GM21529 (cell line): Measurements from ENCODE around the gene SCUBE1.

ENCODE experiments used
- ATAC-seq: cut with Tn5 transposase; IDR thresholded peaks from one replicate; pipeline ENCODE4 v1.9.1; 2021; ENCODE audit not compliant: unreplicated experiment

The SCUBE1 gene

GRCh38 chr22:43162412-43163150 is 180.6 kb downstream of the SCUBE1 start:
- no peak for ATAC-seq

- no peak for ATAC-seq
Measured at GRCh38 chr22:43160497-43161126, 182.6 kb downstream of the SCUBE1 start.

- ATAC-seq, result no peak
Measured at GRCh38 chr22:43159484-43160178, 183.5 kb downstream of the SCUBE1 start.

- no peak for ATAC-seq
Measured at GRCh38 chr22:43158778-43159483, 184.2 kb downstream of the SCUBE1 start.

GRCh38 chr22:43157874-43158546 is 185.2 kb downstream of the SCUBE1 start:
- ATAC-seq, result no peak

GRCh38 chr22:43156413-43156812 is 186.8 kb downstream of the SCUBE1 start:
- no peak for ATAC-seq

- ATAC-seq, result no peak
Measured at GRCh38 chr22:43155789-43156188, 187.4 kb downstream of the SCUBE1 start.

- ATAC-seq, result no peak
Measured at GRCh38 chr22:43154887-43155536, 188.2 kb downstream of the SCUBE1 start.

GRCh38 chr22:43153899-43154298 is 189.3 kb downstream of the SCUBE1 start:
- ATAC-seq, result no peak

- ATAC-seq, result no peak
Measured at GRCh38 chr22:43152357-43153071, 190.7 kb downstream of the SCUBE1 start.

GRCh38 chr22:43152003-43152356 is 191.2 kb downstream of the SCUBE1 start:
- no peak for ATAC-seq

- no peak for ATAC-seq
Measured at GRCh38 chr22:43151251-43152002, 191.7 kb downstream of the SCUBE1 start, which contains the start of gene TSPO. TSPO (plus strand) TSS chr22:43151559; CDS start chr22:43159239, 7,680 bp downstream.

- ATAC-seq, result no peak
Measured at GRCh38 chr22:43150731-43151206, 192.4 kb downstream of the SCUBE1 start.

GRCh38 chr22:43148581-43148980 is 194.6 kb downstream of the SCUBE1 start:
- no peak for ATAC-seq

- ATAC-seq, result no peak
Measured at GRCh38 chr22:43147821-43148220, 195.4 kb downstream of the SCUBE1 start.
